HG03342 (cell line): Measurements from ENCODE around the gene HPCAL1.

ENCODE experiments used
- ATAC-seq: cut with Tn5 transposase; IDR thresholded peaks from one replicate; pipeline ENCODE4 v1.9.1; 2021; ENCODE audit warnings: mild to moderate bottlenecking, moderate library complexity; ENCODE audit not compliant: unreplicated experiment

HPCAL1 gene

DNA sequence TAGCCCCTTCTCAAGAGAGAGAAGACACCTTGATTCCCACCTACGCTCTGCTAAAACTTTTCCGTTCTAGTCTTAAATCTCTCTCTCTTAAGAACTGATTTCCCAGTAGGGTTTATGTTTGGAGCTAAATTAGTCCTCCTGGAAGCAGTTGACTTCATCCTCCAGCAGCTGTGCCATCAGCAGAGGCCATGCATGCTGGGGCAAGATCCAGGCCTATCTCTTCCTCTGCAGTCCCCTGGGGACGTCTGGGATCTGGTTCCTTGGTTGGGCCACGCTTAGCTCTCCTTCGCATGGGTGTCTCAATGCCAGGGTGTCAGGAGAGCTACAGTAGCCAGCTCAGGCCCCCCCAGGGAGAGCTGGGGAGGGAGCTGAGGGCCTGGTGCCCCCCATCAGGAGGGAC lies 49.7 kb downstream of the HPCAL1 start:
- ATAC-seq: no peak

- ATAC-seq: no peak
These were observed 50.3 kb downstream of the HPCAL1 start for GRCh38 chr2:10352972-10353371.

DNA sequence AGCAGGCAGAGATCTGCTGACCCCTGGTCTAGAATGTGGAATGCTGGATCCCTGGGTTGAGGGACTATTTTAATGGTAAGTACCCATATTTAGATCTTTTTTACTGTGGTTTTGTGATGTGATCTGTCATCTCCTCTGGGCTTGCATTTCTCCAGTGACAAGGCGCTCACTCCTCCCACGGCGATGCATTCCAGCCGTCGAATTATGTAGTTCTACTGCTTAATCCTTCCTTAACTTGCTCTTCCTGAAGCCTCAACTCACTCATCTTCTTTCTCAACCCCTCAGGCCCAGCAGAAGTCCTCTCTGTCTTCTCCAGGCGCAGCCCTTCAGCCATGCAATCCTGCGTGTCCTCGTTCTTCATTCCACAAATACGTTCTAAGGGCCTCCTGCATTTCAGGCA lies 51.2 kb downstream of the HPCAL1 start:
- ATAC-seq: no peak

DNA sequence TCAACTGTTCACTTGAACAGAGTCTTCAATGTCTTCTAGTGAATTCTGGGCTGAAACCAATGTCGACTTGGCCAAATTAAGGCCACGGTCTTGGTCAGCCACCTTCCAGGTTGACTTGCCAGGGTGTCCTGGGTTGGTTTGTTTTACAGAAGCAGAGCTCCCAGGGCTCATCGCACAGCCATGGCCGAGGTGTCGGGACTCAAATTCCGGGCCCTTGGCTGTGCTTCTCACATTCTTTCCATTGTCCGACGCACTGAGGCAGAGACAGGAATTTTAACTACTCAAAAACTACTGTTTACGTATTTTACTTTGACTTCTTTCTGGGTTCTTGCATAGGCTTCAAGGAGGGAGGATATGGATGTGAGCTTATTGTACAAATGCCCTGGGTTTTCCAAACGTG lies 51.7 kb downstream of the HPCAL1 start:
- no peak for ATAC-seq

DNA sequence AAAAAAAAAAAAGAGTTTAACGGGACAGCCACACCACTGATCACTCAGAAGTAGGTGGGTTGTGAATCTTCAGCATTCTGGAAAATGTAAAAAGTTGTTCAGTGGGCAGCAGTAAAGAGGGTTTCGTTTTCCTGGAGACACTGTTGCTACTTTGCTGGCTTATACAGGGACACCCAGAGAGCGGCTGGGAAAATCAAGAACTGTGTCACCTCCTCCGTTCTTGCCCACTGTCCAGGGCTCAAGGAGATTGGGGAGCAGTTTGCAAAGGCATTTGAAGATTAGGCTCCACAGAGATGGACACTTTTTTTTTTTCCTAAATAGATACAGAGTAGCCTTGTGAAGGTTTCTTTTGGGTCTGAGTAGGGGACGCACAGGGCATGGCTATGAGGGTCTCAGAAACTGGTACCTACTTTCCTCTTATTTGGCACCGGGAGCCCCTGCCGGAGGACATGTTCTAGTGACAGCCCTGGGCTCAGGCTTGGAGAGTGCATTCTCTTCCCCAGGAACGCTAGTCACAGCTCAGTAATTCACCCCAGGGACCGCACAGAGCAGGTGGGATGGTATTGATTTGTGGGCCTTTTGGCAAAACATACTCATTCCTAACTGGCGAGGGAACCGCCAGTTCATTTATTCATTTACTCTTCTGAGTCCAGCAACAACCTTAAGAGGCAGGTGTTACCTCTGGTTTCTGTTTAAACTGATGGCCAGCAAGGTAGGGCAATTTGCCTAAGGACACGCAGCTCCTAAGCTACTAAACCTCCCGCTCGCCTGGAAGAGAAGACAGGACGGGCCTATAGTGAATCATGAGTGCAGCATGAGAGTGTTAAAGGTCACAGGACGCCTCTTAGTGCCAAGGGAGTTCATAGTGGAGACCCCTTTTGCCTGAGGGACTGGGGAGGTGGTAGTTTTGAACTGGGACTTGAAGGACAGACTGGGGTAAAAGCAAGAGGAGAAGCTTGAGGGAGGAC lies 53.1 kb downstream of the HPCAL1 start:
- no peak for ATAC-seq

GRCh38 chr2:10356439-10356811 lies 53.7 kb downstream of the HPCAL1 start:
- ATAC-seq: no peak

- ATAC-seq: no peak
These were observed 54.8 kb downstream of the HPCAL1 start for GRCh38 chr2:10357193-10358169.

DNA sequence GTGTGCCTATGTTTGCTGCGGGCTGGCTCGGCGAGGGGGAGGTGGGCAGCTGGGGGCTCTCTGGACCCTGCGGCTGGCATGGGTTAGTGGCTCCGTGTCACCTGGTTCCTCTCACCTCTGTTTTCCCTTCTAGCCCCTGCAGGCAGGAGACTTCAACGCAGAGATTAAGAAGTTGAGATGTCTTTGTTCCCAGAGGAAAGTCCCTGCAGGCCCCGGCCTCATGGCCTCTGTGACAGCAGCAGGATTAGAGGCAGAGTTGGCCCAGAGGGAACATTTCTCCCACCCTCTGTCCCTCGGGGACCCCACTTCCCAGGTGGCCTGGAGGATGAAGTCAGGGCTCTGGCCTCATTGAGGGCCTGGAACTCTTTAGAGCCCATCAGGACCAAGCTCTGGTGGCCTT lies 56.5 kb downstream of the HPCAL1 start:
- ATAC-seq: no peak

DNA sequence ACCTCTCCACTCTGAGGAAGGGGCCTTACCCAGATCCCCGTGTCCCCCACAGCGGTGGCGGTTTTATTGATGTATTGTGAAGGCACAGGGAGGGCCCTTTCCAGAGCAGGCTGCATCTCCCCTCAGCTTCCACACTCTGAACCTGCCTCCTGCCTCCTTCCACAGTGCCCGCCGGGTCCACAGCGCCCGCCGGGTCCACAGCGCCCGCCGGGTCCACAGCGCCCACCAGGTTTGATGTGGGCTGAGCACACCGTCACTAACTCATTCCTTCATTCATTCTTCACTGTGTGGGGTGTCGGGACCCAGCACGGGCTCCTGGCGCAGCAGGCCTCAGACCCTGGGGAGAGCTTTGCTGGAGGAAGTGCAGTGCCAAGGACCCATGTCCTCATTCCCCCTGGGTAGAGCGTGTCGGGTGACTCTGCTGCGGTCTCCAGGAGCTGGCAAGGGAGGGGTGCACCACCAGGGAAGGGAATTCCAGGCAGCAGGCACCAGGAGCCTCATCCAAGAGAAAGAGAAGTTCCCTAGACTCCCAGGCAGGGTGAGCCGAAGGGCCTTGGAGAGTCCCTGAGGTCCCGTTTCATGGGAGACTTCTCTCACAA lies 57.1 kb downstream of the HPCAL1 start:
- no peak for ATAC-seq

DNA sequence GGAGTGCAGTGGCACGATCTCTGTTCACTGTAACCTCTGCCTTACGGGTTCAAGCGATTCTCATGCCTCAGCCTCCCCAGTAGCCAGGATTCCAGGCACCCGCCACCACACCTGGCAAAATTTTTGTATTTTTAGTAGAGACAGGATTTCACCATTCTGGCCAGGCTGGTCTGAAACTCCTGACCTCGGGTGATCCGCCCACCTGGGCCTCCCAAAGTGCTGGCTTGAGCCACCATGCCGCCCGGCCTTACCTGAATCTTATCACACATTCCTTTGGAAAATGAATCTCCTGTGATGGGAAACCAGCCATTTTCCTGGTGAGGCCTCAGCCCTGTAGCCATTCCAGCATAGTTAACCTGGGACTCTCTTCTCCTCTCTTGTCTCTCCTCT lies 57.8 kb downstream of the HPCAL1 start:
- ATAC-seq: no peak

GRCh38 chr2:10360850-10361588 lies 58.3 kb downstream of the HPCAL1 start:
- ATAC-seq: no peak

GRCh38 chr2:10362096-10362897 lies 59.6 kb downstream of the HPCAL1 start:
- ATAC-seq: no peak

- ATAC-seq: no peak
These were observed 60.3 kb downstream of the HPCAL1 start for GRCh38 chr2:10362898-10363454.

DNA sequence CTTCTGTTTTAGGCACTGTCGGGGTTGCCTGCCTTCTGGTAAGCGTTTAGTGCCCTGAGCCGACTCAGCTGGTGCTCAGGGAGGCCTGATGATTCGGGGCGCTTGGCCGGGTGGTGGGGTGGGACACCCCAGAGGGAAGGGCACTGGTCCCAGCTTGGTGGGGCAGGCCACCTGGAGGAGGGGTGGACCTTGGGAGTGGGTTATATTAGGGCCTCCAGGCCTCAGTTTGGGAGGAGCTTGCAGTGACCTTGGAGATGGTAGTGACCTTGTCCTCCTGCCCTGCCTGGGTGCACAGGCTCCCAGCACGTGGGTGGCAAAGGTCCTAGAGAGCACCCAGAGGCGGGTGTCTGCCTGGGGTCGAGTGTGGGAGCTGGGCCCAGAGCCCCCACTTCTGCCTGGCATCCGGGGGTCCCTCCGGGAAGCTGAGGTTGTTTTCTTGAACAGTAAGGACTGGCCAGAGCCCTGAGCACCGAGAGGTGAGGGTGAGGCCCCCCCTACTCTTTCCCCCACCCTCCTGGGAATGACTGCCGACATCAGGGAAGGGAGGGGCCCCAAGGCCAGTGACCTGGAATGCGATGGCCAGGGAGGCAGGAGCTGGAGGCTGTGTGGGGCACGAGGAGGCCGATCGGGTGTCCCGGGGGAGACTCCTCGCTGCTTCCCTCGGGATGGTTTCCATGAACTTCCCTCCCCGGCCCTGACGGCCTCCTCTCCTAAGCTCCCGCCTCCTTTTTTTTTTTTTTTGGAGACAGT lies 61.3 kb downstream of the HPCAL1 start:
- ATAC-seq: no peak

DNA sequence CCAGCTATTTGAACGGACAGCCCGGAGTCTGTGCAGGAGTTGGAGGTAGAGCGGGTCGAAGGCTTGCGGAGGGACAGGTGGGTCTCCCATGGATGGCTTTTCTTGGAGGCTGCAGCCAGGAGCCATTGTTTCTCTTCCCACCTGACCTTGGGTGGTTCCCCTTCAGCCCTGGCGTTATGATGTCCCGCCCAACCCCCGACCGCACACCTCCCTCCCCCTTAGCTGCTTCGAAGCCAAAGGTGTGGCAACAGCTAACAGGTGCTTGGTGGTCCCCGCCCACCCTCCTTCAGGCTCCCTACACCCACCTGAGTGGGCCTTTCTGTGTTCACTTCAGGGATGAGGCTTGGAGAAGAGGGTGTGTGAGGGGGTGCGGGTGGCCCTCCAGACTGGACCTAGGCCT lies 62.7 kb downstream of the HPCAL1 start:
- no peak for ATAC-seq

DNA sequence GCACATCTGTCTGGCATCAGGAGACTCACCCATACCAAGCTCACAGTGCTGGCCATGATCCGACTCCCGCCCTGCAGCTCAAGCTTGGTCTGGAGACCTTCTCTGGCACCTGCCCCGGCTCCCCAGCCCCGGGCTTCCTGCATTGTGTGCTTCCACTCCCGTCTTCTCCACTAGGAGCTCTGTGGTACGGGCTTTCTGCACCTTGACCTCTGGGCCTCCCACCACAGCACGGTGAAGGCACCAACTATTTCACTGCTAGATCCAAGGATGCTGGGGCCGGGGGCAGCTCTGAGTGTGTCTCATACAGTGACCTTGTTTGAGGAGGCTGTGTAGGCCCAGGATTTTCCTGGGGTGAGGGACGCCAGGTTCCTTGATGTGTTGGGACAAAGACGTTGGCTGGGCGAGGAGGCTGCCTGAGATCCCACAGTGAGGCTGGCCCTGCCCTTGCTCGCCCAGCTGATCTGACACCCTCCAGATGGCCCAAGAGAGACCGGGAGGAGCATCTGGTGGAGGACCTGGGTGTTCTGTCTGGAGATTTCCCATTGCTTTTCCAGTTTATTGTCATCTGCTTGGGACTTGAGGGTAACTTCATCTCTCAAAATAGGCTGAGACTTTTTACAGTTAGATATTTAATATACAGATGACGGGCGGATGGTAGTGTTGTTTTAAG lies 64.0 kb downstream of the HPCAL1 start:
- ATAC-seq: no peak

GRCh38 chr2:10367472-10368439 lies 65.1 kb downstream of the HPCAL1 start:
- no peak for ATAC-seq
